SJCRH30 (cell line): Measurements from ENCODE around the gene BACH1. TPM values are rescaled to one million over a fixed set of nuclear protein-coding genes. Genes with fewer than 3 reads are reported as not detected.

Experiments used
- DNase-seq, 2 experiments: peaks; one replicate each; pipeline ENCODE4 v3.0.0-alpha.2; 2015 to 2020
- H3K27ac ChIP-seq: fragments of 250-450 bp; sonication (Bioruptor Pico); 2 replicates; pipeline ENCODE4 v1.5.1; 2020; ENCODE audit warnings: mild to moderate bottlenecking, moderate library complexity
- H3K27me3 ChIP-seq: fragments of 250-450 bp; sonication (Bioruptor Pico); 2 replicates; pipeline ENCODE4 v1.5.1; 2020; ENCODE audit warnings: mild to moderate bottlenecking, moderate library complexity
- H3K36me3 ChIP-seq: fragments of 250-450 bp; sonication (Bioruptor Pico); 2 replicates; pipeline ENCODE4 v1.5.1; 2020; ENCODE audit warnings: mild to moderate bottlenecking, moderate library complexity
- H3K4me1 ChIP-seq: fragments of 250-450 bp; sonication (Bioruptor Pico); 2 replicates; pipeline ENCODE4 v1.5.1; 2020; ENCODE audit warnings: mild to moderate bottlenecking, moderate library complexity
- H3K4me3 ChIP-seq: fragments of 250-450 bp; sonication (Bioruptor Pico); 2 replicates; pipeline ENCODE4 v1.5.1; 2020; ENCODE audit warnings: mild to moderate bottlenecking, moderate library complexity
- H3K9me3 ChIP-seq: fragments of 250-450 bp; sonication (Bioruptor Pico); replicated peaks from 2 replicates; pipeline ENCODE4 v1.5.1; 2020; ENCODE audit warnings: mild to moderate bottlenecking, moderate library complexity
- total RNA-seq: library from RNA; depleted of rRNA; stranded (reverse); fragments of >200 nt; shearing (Covaris generic); gene quantifications from 2 replicates; pipeline ENCODE4 v1.2.3, GENCODE V29; 2014

Gene BACH1
- total RNA-seq, 1 experiment from 2014 or later = 91.1 TPM

- DNase-seq = no peak
- Histone ChIP-seq H3K9me3 (no peaks in the 10 kb centered on the region), H3K4me3 (no peak overlapping the region), H3K27ac (no peak overlapping the region), H3K27me3 (no peaks in the 10 kb centered on the region), H3K4me1 (no peaks in the 10 kb centered on the region), H3K36me3 (peaks cover under 1% of the 10 kb centered on the region; the same call in 1 of the 2 replicates)
These were observed 61.0 kb downstream of the BACH1 start for GRCh38 chr21:29359718-29360117.

- H3K27ac ChIP-seq = no peak overlapping the region
- H3K4me3 ChIP-seq = no peak overlapping the region
- no peaks in the 10 kb centered on the region for H3K9me3 ChIP-seq
- H3K27me3 ChIP-seq = no peaks in the 10 kb centered on the region
- no peak for DNase-seq
- H3K36me3 ChIP-seq = no peaks in the 10 kb centered on the region
- H3K4me1 ChIP-seq = no peaks in the 10 kb centered on the region
These were observed 62.4 kb downstream of the BACH1 start for GRCh38 chr21:29360799-29361765.

DNA sequence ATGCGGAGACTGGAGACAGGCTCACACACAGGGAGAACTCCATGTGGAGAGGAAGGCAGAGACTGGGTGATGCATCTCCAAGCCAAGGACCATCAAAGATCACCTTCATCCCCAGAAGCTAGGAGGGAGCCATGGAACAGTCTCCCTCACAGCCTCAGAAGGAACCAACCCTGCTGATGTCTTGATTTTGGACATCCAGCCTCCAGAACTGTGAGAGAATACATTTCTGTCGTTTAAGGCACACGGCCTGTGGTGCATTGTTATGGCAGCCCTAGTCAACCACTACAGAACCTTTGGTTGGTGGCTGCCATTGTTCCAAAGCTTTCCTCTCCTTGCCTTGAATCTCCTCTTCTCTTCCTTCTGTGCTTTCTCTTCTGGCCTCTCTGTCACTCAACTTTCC is 64.0 kb downstream of the BACH1 start:
- no peaks in the 10 kb centered on the region; the same call in 1 of the 2 replicates for H3K36me3 ChIP-seq
- H3K9me3 ChIP-seq = 0 out of 2 replicates have a peak, but pooled peaks cover 6% of the 10 kb centered on the region
- no peak overlapping the region for H3K4me3 ChIP-seq
- H3K27ac ChIP-seq = no peak overlapping the region
- no peaks in the 10 kb centered on the region for H3K27me3 ChIP-seq
- no peaks in the 10 kb centered on the region for H3K4me1 ChIP-seq
- no peak for DNase-seq

GRCh38 chr21:29365661-29366265 is 67.0 kb downstream of the BACH1 start:
- 0 out of 2 replicates have a peak, but pooled peaks cover 6% of the 10 kb centered on the region for H3K9me3 ChIP-seq
- H3K4me1 ChIP-seq = no peaks in the 10 kb centered on the region
- H3K36me3 ChIP-seq = no peaks in the 10 kb centered on the region; the same call in 1 of the 2 replicates
- no peak overlapping the region for H3K27ac ChIP-seq
- no peak overlapping the region for H3K4me3 ChIP-seq
- no peaks in the 10 kb centered on the region for H3K27me3 ChIP-seq
- DNase-seq = no peak

DNA sequence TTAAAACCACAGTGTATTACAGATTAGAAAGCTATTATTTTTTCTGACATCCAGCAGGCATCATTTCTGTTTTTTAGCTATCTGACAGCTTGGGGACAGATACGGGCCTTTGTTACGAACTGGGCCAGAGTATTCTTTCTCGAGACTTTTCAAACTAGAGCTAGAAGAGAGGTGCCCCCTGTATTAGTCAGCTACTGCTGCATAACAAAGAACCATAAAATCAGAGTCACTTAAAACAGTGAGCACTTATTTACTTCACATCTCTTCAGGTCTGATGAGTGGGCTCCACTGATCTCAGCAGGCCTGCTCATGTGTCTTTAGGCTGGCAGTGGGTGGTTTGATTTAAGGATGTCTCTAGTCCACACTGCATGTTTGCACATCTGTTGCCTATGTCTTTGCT is 67.8 kb downstream of the BACH1 start:
- Histone ChIP-seq H3K27ac (no peak overlapping the region), H3K4me3 (no peak overlapping the region), H3K4me1 (no peaks in the 10 kb centered on the region), H3K27me3 (no peaks in the 10 kb centered on the region), H3K36me3 (no peaks in the 10 kb centered on the region; the same call in 1 of the 2 replicates), H3K9me3 (0 out of 2 replicates have a peak, but pooled peaks cover 6% of the 10 kb centered on the region)
- no peak for DNase-seq

DNA sequence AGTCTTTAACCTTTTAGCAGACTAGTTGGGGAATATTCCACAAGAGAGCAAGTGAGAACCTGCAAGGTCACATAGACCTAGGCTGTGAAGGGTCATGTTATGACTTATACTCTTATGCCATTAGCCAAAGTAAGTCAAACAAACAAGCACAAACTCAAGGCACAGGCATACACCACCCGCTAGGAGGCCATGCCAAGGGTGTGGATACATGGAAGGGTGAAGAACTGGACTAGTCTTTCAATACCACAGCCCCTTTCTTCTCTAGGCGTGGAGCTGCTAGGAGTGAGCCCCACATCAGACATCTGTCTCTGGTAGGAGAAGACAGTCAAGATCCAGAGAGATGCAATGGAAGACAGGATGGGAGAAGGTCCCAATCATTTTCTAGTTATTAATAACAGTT is 68.6 kb downstream of the BACH1 start:
- Histone ChIP-seq H3K36me3 (no peaks in the 10 kb centered on the region; the same call in 1 of the 2 replicates), H3K27ac (no peak overlapping the region), H3K27me3 (no peaks in the 10 kb centered on the region), H3K9me3 (0 out of 2 replicates have a peak, but pooled peaks cover 6% of the 10 kb centered on the region), H3K4me3 (no peak overlapping the region), H3K4me1 (no peaks in the 10 kb centered on the region)
- no peak for DNase-seq

DNA sequence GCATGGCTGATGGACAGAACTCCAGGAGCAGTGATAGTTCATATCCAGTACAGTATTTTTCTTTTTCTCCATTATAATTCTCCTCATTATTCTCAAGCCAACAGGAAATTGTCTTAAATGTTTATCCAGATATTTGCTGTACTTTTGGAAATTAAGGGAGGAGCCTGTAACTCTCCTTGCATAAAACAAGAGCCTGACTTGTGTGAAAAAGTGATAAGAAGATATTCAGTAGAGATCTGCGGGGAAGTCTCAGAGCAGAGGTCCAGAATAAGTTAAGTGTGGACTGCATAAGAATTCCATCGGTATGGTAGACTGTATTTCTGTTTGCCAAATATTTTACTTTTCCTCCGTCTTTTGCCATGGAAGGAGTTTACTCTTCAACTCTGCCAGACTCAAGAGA is 70.2 kb downstream of the BACH1 start:
- no peak overlapping the region for H3K4me3 ChIP-seq
- H3K4me1 ChIP-seq = no peaks in the 10 kb centered on the region
- H3K9me3 ChIP-seq = 0 out of 2 replicates have a peak, but pooled peaks cover 6% of the 10 kb centered on the region
- DNase-seq = no peak
- peaks cover 8% of the 10 kb centered on the region for H3K36me3 ChIP-seq
- H3K27ac ChIP-seq = no peak overlapping the region
- no peaks in the 10 kb centered on the region for H3K27me3 ChIP-seq

DNA sequence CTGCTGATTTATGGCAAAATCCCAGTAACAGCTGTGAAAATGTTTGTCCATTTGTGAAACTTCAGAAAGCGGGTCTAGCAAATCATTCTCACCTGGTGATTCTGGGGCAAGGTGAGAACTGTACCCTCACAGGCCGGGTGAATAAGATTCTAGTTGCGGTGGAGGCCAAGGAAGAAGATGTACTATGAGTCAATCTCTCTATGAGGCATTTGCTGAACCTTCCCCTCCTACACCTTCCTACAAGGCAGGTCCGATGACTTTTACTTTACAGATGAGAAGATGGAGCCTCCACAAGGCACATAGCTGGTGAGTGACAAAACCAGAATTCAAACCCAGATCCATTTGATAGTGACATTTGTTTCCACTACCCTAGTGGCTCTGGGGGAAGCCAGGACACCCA is 72.7 kb downstream of the BACH1 start:
- Histone ChIP-seq H3K27ac (no peak overlapping the region), H3K36me3 (peaks cover 10% of the 10 kb centered on the region), H3K9me3 (0 out of 2 replicates have a peak, but pooled peaks cover 3% of the 10 kb centered on the region), H3K4me3 (no peak overlapping the region), H3K27me3 (no peaks in the 10 kb centered on the region), H3K4me1 (no peaks in the 10 kb centered on the region)
- no peak for DNase-seq

GRCh38 chr21:29372063-29372802 is 73.5 kb downstream of the BACH1 start:
- no peak overlapping the region for H3K27ac ChIP-seq
- no peak overlapping the region for H3K4me3 ChIP-seq
- peak; percentile 63 to 90 for DNase-seq
- H3K36me3 ChIP-seq = peaks cover 10% of the 10 kb centered on the region
- no peaks in the 10 kb centered on the region for H3K27me3 ChIP-seq
- no peaks in the 10 kb centered on the region for H3K4me1 ChIP-seq
- H3K9me3 ChIP-seq = no peaks in the 10 kb centered on the region

GRCh38 chr21:29374481-29374880 is 75.8 kb downstream of the BACH1 start:
- peaks cover 10% of the 10 kb centered on the region for H3K36me3 ChIP-seq
- H3K9me3 ChIP-seq = no peaks in the 10 kb centered on the region
- H3K4me3 ChIP-seq = no peak overlapping the region
- no peaks in the 10 kb centered on the region for H3K4me1 ChIP-seq
- H3K27ac ChIP-seq = no peak overlapping the region
- no peaks in the 10 kb centered on the region for H3K27me3 ChIP-seq
- no peak for DNase-seq

GRCh38 chr21:29376556-29376955 is 77.8 kb downstream of the BACH1 start:
- Histone ChIP-seq H3K36me3 (peaks cover 10% of the 10 kb centered on the region), H3K4me3 (no peak overlapping the region), H3K27me3 (no peaks in the 10 kb centered on the region), H3K4me1 (peaks cover under 1% of the 10 kb centered on the region; the same call in 1 of the 2 replicates), H3K27ac (no peak overlapping the region), H3K9me3 (no peaks in the 10 kb centered on the region)
- DNase-seq = peak; percentile 45 to 60

DNA sequence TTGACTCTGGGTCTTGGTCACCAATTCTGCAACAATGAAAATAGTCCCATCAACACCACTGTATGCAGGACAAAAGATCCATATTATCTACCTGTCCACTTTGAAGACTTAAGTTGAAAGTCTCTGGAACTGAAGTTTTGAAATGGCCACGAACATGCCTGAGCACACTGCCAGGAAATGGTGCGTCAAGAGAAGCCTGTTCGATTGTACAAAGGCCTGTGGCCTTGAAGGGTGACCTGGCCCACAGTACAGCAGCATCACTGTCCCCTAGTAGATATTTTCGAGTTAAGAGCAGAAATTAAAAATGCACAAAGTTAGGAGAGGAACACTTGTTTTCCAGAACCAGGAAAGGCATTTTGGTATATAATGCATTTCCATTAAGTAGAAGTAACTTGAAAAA is 78.5 kb downstream of the BACH1 start:
- DNase-seq = no peak
- peaks cover 10% of the 10 kb centered on the region for H3K36me3 ChIP-seq
- no peak overlapping the region for H3K27ac ChIP-seq
- no peaks in the 10 kb centered on the region for H3K9me3 ChIP-seq
- H3K27me3 ChIP-seq = no peaks in the 10 kb centered on the region
- no peak overlapping the region for H3K4me3 ChIP-seq
- H3K4me1 ChIP-seq = peaks cover 7% of the 10 kb centered on the region; the same call in 1 of the 2 replicates

GRCh38 chr21:29378832-29379231 is 80.1 kb downstream of the BACH1 start:
- Histone ChIP-seq H3K27me3 (no peaks in the 10 kb centered on the region), H3K27ac (no peak overlapping the region), H3K4me1 (peaks cover 12% of the 10 kb centered on the region; the same call in 1 of the 2 replicates), H3K9me3 (no peaks in the 10 kb centered on the region), H3K36me3 (peaks cover 3% of the 10 kb centered on the region), H3K4me3 (no peak overlapping the region)
- DNase-seq = no peak

- no peaks in the 10 kb centered on the region for H3K27me3 ChIP-seq
- no peaks in the 10 kb centered on the region; the same call in 1 of the 2 replicates for H3K36me3 ChIP-seq
- peaks cover 12% of the 10 kb centered on the region; the same call in 1 of the 2 replicates for H3K4me1 ChIP-seq
- no peak overlapping the region for H3K4me3 ChIP-seq
- H3K27ac ChIP-seq = no peak overlapping the region
- no peak for DNase-seq
- H3K9me3 ChIP-seq = no peaks in the 10 kb centered on the region
These were observed 80.9 kb downstream of the BACH1 start for GRCh38 chr21:29379517-29380054.
